ENCODE data around the gene MARK2. TPM values are rescaled to one million over a fixed set of nuclear protein-coding genes. Genes with fewer than 3 reads are reported as not detected.

MARK2 gene
- total RNA-seq, 2 experiments from 2014 or later, result 31.5 to 33.5 TPM

DNA sequence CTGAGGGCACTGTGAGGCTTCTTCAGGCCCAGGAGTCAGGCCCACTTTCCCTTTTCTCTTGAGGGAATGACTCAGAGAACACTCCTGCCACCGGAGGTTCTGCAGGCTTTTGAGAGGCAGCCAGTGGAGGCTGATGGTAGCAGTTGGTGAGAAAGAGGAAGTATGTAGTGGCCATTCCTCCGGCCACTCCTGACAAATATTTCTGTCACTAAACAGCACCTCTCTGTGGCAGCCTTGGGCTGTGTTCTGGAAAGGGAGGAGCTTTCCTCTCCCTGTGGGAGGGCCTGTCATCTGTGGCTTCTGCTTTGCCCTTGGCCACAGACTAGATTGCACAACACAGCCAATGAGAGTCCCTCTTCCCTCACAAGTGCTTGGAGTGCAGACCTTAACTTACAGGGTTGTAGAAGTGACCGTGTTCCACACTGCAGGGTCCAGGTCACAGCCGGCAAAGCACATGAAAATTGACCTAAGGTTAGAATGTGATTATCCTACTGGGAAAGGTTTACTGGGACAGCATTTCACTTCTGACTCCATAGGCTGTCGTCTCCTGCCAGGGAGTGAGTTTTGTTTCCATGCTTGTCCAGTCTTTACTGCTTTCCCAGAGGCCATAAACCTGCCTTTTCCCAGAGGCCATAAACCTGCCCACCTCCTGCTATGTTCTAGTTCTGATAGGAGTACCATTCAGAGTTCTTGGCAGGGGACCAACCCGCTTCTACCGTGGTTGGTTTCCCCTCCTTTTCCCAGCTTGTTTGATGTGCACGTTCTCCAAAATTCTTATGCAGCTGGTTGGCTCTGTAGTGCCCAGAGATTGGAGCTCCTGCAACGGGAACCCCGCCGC, 33.3 kb downstream of the MARK2 start:
- CTCF ChIA-PET, result interaction anchor here (0.6 to 1.3 kb wide), 2 partner anchors 35 to 228 kb away, joined by 3 to 4 read pairs; no protein-coding TSS in a partner anchor
- POLR2A ChIA-PET, result interaction anchor here (0.6 kb wide), 1 partner anchor 34 kb away, joined by 4 read pairs; no protein-coding TSS in a partner anchor

DNA sequence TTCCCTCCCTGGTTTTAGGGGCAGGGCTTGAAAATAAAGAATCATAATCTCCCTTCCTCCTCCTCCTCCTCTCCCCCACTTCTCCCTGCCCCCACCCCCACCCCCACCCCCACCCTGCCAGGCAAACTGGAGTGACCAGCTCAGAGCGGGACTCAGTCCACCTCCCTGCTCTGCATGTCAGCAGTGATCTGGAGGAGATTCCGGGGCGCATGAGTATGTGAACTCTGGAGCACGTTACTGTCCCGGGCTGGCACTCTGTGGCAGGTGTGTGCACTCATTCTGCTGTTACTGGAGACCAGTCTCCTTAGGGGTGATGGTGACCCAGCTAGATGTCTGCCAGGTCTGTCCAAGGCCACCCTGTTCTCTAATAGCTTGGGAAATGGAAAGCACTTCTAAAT, 33.9 kb downstream of the MARK2 start:
- POLR2A ChIA-PET, result no interaction called here
- CTCF ChIA-PET, result interaction anchor here (1.3 kb wide), 1 partner anchor 35 kb away, joined by 3 read pairs; no protein-coding TSS in a partner anchor

DNA sequence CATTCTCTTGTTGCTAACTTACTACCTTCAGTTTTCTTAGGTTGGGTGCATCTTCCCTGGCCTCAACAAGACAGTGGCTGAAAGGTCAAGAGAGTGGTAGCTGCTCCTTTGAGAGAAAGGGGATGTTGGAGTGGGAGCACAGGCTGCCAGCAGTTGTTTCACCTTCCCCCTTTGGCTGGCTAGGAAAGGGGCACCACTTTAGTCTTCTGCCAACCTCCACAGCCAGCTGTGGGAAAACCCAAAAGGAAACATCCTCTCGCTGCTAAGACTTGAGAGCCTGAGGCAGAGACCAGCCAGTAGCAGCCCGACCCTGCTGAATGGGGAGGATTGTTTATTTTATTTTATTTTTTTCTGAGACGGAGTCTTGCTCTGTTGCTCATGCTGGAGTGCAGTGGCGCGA, 34.4 kb downstream of the MARK2 start:
- POLR2A ChIA-PET, result interaction anchor here (0.6 kb wide), 1 partner anchor 12 kb away, joined by 7 read pairs; no protein-coding TSS in a partner anchor

DNA sequence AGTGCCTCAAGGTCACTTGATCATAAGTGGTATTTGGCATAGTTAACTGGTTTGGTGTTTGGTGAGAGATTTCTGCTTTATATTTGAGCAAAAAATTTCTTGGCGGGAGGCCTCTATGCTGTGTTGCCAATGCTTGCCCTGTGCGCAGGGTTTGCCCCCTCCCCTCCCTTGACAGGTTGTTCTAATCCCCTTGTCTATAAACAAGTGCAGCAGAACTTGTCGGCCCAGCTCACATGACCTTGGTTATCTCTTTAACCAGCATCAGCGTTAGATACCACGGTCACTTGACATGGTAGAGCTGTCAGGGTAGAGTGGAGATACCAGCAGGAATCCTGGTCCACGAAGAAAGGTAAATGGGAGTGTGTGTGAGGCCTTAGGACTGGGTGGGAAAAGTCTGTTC, 35.6 kb downstream of the MARK2 start:
- ChIA-PET CTCF (interaction anchor here (0.8 kb wide), 1 partner anchor 9 kb away, joined by 4 read pairs; no protein-coding TSS in a partner anchor), POLR2A (no interaction called here)

More for the DNA sequence above, 34.4 kb downstream of the MARK2 start:
- CTCF ChIA-PET, result no interaction called here

DNA sequence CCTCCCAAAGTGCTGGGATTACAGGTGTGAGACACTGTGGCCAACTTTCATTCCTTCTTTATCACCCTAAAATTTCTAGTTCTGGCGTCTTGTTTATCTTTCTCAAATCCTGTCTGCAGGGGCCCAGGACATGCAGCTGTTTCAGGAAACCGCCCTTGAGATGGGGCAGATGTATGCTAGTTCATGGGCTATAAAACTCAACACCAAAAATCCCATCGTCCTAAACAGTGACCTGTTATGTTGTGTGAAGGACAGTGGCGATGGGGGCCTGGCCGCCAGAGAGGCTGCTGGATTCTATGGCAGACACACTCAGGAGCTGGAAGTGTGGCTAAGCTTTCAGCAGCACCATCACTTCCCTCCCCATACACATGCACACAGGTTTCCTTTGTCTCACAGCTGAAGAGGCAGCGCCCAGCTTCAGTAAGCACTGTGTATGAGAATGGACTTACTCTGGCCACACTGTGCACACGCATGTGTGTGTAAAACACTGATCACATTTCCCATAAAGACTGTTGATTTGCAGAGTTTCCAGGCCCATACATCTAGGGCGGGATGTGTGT, 36.7 kb downstream of the MARK2 start:
- CTCF ChIA-PET, result interaction anchor here (1.0 kb wide), 1 partner anchor 38 kb away, joined by 4 read pairs; no protein-coding TSS in a partner anchor
- POLR2A ChIA-PET, result no interaction called here

DNA sequence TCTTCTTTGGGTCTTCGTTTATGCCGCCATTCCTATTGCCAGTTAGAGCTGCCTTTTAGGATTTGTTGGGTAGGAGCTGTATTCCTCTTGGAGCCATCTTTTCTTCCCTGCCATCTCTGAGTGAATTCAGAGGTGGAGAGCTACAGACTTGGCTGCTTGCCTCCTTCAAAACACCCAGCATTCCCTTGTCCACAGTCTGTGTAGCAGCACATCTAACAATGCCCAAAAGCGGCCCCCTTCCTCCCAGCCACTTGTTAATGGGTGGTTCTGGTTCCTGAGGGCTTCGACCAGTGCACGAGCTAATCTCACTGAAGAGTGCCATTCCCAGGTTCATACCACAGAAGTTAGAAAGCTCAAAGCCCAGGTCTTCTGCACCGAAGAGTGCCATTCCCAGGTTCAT, 37.7 kb downstream of the MARK2 start:
- ChIA-PET CTCF (interaction anchor here (1.0 to 1.8 kb wide), 2 partner anchors 39 kb away, joined by 4 to 5 read pairs; no protein-coding TSS in a partner anchor), POLR2A (interaction anchor here (0.6 kb wide), 1 partner anchor 896 kb away, joined by 3 read pairs; no protein-coding TSS in a partner anchor)

DNA sequence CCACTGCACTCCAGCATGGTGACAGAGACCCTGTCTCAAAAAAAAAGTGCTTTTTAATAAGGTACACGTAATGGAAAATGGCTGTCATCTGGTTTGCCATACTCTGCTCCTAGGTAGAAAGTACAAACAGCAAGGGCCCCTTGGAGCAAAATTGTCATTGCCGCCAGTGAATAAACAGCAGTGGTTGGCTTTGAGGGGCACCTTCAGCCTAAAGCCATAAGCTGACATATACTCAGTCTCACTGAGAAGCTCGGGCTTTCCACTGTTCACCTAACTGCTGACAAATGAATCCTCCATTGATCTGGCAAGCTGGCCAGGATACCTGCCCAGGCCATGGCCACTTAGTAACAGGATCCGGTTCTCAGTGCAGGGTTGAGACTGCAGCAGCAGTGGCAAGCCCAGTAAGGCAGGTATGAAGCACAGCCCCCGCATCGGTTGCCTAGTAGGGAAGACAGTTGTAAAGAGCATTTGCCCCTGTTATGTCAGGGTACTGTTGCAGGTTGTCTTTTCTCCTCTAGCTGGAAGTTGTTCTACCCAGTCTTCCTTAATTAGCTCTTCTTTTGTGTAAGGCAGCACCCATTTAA, 38.8 kb downstream of the MARK2 start:
- ChIA-PET CTCF (interaction anchor here (0.7 to 1.8 kb wide), 3 partner anchors 15 to 195 kb away, joined by 3 to 5 read pairs (median 3); no protein-coding TSS in a partner anchor), POLR2A (interaction anchor here (0.6 kb wide), 1 partner anchor 1333 kb away, joined by 6 read pairs; no protein-coding TSS in a partner anchor)

DNA sequence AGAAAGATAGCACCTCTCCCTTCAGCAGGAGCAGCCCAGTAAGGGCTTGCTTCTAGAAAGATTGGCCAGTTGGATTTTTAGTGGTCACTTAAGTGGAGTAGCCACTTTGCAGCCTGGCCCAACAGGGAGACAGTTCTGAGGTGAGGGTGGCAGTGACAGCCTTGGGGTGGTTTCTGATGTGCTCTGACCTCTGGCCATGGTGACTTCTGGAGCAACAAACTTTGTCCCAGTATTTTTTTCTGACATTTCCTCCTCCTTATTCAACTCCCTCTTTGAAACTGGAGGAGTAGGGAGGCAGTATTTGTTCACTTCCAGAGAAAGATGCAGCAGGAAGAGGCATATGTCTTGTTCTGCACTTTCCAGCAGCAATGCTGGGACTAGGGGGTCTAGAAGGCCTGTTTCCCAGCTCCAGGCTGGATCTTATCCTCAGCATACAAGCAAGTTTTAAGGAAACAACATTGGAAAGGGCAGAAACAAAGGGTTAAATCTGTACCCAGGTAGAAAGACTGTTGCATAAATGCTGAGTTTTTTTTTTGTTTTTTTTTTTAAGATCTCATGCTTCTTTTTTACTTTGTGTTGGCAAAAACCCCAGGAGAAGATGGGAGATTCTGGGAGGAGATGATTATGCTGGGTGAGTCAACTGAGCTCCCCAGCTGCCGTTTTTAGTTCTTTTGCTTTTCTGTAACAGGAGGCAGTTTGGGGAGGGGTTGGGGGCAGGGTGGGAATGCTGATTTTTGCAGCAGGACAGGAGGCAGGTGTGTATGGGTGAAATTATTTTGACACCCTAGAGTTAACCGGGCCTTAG, 40.9 kb downstream of the MARK2 start:
- ChIA-PET POLR2A (no interaction called here), CTCF (interaction anchor here (1.3 kb wide), 1 partner anchor 21 kb away, joined by 3 read pairs; no protein-coding TSS in a partner anchor)

DNA sequence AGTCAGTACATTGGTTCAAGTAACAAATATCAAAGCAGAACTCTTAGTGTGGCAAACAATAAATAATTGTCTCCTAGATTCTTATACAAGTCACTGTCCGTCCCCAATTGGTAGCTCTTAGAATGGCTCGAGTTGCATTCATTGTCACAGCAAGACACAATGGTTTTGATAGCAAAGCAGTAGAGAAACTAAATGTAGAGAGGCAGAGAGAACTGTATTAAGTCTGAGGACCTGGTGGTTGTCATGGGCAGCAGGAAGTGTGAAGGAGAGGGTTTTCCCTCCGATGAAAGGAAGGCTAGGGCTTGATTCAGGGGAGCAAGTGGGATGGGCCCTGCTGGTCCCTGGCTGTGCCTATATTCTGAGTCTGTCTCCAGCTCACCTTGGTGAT, 41.5 kb downstream of the MARK2 start:
- POLR2A ChIA-PET, result no interaction called here
- CTCF ChIA-PET, result no interaction called here

DNA sequence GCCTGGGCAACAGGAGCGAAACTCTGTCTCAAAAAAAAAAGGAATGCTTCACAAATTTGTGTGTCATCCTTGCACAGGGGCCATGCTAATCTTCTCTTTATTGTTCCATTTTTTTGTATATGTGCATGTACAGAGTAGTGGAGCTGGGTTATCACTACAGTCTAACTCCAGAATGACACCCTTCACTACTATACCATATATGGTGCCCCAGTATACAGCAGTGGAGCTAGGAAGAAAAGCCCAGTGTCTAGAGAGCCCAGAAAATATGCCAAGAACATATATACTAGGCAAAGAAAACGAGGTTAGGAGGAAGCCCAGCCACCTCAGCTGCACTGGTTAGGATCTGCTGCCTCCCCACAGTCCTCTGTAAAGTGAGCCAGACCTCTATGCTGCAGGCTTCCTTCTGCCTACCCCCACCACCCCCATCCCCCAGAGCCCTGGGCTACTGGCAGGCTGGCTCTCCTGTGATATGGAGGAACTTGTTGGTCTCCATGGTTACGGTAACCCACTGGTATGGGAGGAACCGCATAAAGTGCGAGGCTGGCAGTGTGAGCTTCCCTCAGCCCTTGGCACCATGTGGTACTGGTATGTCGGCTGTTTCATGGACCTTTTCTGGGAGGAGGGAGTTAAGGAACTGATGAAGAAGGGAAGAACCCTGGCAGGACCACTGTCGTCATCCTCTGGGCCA, 43.8 kb downstream of the MARK2 start:
- ChIA-PET POLR2A (no interaction called here), CTCF (interaction anchor here (0.6 to 0.8 kb wide), 2 partner anchors 36 to 47 kb away, joined by 3 read pairs; no protein-coding TSS in a partner anchor)

DNA sequence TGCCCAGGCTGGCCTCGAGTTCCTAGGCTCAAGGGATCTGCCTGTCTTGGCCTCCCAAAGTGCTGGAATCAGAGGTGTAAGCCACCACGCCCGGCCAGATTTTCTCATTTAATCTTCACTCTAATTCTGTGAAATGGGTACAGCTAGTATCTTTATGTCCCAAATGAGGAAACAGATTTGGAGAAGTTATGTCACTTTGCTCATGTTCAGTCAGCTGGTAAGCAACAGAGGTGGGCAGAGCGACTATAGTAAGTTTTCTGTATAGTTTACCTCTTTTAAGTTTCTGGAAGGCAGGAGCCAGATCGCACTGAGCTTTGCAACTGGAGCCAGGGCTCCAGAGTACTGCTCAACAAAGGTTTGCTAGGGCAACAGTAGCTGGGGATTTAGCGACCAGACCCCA, 44.9 kb downstream of the MARK2 start:
- ChIA-PET POLR2A (interaction anchor here (0.7 kb wide), 1 partner anchor 70 kb away, joined by 3 read pairs; no protein-coding TSS in a partner anchor), CTCF (interaction anchor here (0.8 to 1.4 kb wide), 3 partner anchors 9 to 48 kb away, joined by 3 to 4 read pairs (median 3); no protein-coding TSS in a partner anchor)

DNA sequence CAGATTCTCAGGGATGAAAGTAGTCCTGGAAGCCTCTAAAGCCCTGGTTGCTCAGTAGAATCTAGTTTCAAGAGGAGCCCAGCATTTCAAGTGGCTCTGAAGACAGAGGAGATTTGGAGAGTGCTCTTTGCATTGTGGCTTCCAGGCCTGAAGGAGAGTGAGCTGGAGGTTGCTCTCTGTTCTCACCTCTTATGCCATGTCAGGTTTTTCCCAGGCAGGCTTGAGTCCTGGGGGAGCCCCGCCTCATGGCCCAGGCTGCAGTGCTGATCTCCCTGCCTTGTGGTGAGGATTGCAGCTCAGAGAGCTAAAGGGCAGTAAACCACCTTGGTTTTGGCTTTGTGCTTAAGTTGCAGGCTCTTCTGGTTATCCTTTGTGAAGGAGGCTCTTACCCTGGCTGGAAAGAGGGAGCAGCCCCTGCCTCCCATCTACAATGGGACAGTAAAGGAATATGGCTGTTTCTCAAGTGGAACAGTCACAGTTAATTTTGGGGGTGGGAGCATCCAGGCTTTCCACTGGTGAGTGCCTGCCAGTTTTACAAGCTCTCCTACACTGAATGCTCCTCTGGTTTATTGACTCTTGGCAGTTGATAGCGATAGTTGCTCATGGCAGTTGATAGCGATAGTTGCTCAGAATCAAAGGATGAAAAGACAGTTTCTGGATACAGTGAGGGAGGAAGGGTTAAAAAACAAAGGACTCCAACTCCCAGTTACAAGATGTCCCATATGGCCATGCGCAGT, 45.5 kb downstream of the MARK2 start:
- POLR2A ChIA-PET, result no interaction called here
- CTCF ChIA-PET, result interaction anchor here (1.2 to 1.4 kb wide), 2 partner anchors 9 to 22 kb away, joined by 3 to 4 read pairs; no protein-coding TSS in a partner anchor

DNA sequence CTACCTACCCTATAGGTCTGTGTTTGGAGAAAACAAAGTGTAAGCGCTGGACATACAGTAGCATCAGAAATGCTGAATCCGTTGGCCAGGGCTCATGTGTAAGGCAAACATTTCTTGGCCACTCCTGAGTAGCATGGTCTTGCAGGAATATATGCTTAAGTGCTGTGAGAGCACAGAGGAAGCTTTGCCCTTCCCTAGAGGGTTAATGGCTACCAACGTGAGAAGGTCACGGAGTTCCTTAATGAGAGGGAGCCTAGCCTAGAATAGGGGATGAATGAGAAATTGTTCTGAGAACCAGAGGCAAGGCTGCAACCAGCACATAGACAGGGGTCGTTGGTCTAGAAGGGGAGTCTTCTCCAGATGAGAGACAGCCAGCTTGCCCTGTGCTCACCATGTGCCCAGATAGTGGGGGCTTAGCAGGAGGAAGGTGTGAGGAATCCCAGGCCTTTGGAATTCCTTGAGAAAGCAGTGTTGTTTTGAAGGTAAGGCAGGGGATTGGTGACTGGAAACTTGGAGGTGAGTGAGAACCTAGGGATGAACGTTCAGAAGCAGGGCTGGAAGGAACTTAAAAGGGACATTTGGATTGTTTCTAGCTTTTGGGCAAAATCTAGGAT, 48.6 kb downstream of the MARK2 start:
- CTCF ChIA-PET, result interaction anchor here (1.1 to 1.2 kb wide), 2 partner anchors 12 to 30 kb away, joined by 3 read pairs; partner anchors contain the start of gene RCOR2
- POLR2A ChIA-PET, result no interaction called here

DNA sequence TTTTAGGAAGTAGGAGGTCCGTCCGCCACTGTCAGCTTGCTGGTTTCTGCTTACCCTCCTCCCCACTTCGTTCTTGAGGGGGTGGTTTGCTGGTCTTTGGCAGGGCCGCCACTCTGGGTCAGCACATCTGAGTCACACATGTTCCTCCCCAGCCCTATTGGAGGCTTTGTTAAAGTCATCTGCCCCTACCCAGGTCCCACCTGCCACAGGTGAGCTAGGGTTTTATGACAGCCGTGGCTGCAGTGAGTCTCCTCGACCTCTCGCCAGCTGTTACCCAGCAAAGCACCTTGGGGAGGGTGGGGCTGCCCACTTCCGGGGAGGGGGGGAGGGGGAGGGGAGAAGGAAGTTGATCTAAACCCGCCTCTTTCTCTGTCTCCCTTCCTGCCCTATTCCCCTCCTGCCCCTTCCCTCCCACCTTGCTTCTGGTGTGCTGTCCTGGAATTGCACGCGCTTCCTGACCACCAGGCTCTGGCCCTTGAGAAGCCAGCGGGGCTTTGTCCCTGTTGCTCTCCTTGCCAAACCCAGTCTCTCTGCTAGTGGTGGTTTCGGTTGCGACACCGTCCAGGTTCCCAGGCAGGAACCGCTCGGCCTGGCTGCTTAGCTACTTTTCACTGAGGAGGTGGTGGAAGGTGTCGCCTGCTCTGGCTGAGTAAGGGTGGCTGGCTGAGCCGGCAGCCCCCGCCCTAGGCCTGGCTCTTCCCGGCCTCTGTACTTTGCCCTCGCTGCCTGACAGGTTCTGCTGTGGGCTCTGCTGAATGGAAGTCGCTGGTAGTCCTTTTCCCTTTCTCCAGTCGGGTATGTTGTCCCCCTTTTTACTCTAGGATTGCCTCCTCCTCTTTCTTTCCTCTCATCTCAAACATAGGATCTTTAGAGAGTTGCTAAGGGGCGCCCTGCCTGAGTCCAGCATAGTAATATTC, 49.5 kb downstream of the MARK2 start:
- CTCF ChIA-PET, result interaction anchor here (1.1 to 1.3 kb wide), 3 partner anchors 11 to 49 kb away, joined by 3 to 4 read pairs (median 3); partner anchors contain the start of genes MARK2 and RCOR2
- POLR2A ChIA-PET, result no interaction called here

DNA sequence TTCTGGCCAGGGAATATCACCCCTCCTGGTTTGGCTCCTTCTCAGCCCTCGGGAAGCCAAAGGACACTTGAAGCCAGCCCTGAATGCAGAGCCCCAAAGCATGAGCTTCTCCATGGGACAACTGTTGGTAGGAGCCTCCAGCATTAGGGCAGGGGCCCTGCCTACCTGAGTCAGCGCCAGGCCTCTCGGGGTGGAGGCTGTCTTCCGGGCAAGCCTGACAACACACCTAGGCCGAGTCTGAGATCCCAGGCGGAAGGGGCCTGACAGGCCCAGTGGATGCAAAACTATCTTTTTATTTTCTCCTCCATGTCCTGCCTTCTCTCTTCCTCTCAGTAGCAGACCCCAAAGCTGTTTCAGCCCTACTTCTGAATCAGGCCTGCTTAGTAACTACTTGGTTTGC, 50.4 kb downstream of the MARK2 start:
- ChIA-PET CTCF (interaction anchor here (0.6 to 1.4 kb wide), 3 partner anchors 39 to 50 kb away, joined by 3 to 4 read pairs (median 3); partner anchors contain the start of gene MARK2), POLR2A (no interaction called here)

DNA sequence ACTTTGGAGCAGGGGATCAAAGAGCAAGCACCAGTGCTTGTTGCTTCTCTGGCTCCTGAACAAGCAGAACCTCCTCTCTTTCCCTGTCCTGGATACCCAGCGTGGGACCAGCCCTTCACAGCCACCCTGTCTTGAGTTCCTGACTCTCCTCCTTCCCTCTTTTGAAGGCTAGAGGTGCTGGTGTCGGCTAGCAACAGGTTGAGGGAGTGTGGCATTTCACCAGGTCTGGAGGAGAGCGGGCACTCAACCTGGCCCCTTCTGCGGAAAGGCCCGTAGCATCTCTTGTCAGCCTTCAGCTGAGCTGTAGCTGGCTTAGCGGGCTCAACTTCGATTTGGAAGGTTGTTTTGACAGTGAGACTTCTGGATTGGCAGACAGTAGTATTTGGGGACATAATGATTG, 51.5 kb downstream of the MARK2 start:
- POLR2A ChIA-PET, result no interaction called here
- CTCF ChIA-PET, result interaction anchor here (1.1 to 1.6 kb wide), 3 partner anchors 24 to 78 kb away, joined by 3 to 5 read pairs (median 3); no protein-coding TSS in a partner anchor

Measured in activated CD8-positive, alpha-beta memory T cell treated with anti-CD3 and anti-CD28 coated beads for 36 hours (primary cell).